WTC11 (cell line): Measurements from ENCODE around the gene RSPH10B.
"Not testable (repeated sequence)": the region's sequence is repeated elsewhere in the genome, so short reads cannot be mapped to it uniquely, and the experiment has no call there.

Experiments used
- ATF2 ChIP-seq: sonication (generic); formaldehyde crosslinking; IDR thresholded peaks from 2 replicates; pipeline ENCODE4 v1.8.1; 2022; ENCODE audit warnings: low read depth, missing genetic modification reagents, borderline replicate concordance
- ATF3 ChIP-seq: sonication (generic); formaldehyde crosslinking; conservative IDR thresholded peaks from 2 replicates; pipeline ENCODE4 v1.8.1; 2022; ENCODE audit warnings: mild to moderate bottlenecking, missing genetic modification reagents
- CTCF ChIP-seq: fragments of 200-600 bp; IDR thresholded peaks from 2 replicates; pipeline ENCODE4 v1.8.0; 2022; ENCODE audit warnings: antibody characterized with exemption
- IRF2 ChIP-seq: sonication (generic); formaldehyde crosslinking; IDR thresholded peaks from 2 replicates; pipeline ENCODE4 v1.8.0; 2022; ENCODE audit warnings: low read depth, missing genetic modification reagents, borderline replicate concordance
- MAX ChIP-seq: sonication (generic); formaldehyde crosslinking; IDR thresholded peaks from 2 replicates; pipeline ENCODE4 v1.8.0; 2022; ENCODE audit warnings: mild to moderate bottlenecking, missing genetic modification reagents
- NR2C2 ChIP-seq: sonication (generic); formaldehyde crosslinking; IDR thresholded peaks from 2 replicates; pipeline ENCODE4 v1.8.0; 2022; ENCODE audit warnings: mild to moderate bottlenecking, missing genetic modification reagents
- ZNF396 ChIP-seq: fragments of 250-450 bp; sonication (Bioruptor Pico); IDR thresholded peaks from 2 replicates; pipeline ENCODE4 v1.8.0; 2021; ENCODE audit warnings: mild to moderate bottlenecking, moderate library complexity, borderline replicate concordance
- TF ChIP-seq, protein P1 (sequence below): sonication (generic); formaldehyde crosslinking; IDR thresholded peaks from 2 replicates; pipeline ENCODE4 v1.8.1; 2022; ENCODE audit warnings: mild to moderate bottlenecking, missing genetic modification reagents, moderate library complexity, borderline replicate concordance

DNA sequence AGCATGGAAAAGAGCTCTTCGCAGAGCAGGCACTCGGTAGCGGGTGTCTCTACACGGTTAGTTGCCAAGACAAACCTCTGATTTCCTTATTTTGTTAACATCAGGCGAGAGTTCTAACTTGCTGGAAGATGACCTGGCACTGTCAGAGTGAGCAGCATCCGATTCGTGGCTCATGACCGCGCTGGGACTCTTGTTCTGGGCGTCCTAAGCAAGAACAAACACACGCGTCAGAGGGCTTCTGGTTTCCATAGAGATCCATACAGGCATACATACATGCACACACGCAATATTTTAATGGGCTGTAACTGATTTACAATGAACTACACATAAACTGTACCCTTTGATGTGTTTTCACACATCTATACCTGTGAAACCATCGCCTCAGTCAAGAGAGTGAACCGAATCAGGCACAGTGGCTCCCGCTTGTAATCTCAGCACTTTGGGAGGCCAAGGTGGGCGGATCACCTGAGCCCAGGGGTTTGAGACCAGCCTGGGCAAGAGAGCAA, 35.5 kb downstream of the RSPH10B start:
- not testable (repeated sequence) for TF ChIP-seq ATF3; CTCF; NR2C2 (CRISPR knock-in tag); ATF2 (CRISPR knock-in tag); ZNF396; IRF2 (CRISPR knock-in tag); MAX
- TF ChIP-seq, protein P1, sequence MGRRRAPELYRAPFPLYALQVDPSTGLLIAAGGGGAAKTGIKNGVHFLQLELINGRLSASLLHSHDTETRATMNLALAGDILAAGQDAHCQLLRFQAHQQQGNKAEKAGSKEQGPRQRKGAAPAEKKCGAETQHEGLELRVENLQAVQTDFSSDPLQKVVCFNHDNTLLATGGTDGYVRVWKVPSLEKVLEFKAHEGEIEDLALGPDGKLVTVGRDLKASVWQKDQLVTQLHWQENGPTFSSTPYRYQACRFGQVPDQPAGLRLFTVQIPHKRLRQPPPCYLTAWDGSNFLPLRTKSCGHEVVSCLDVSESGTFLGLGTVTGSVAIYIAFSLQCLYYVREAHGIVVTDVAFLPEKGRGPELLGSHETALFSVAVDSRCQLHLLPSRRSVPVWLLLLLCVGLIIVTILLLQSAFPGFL (CRISPR knock-in tag): not testable (repeated sequence)
